GM12878 (cell line): ENCODE results near the gene GIMAP8. TPM values are rescaled to one million over a fixed set of nuclear protein-coding genes. Genes with fewer than 3 reads are reported as not detected.

Experiments
- ATF7 ChIP-seq: fragments of 450-650 bp; IDR thresholded peaks from 2 replicates; pipeline ENCODE4 v1.6.1; 2016; ENCODE audit warnings: low read depth, mild to moderate bottlenecking
- GATAD2B ChIP-seq: fragments of 450-650 bp; conservative IDR thresholded peaks from 2 replicates; pipeline ENCODE4 v1.6.1; 2017; ENCODE audit warnings: low read depth, mild to moderate bottlenecking, moderate library complexity
- HDAC2 ChIP-seq: fragments of 200-600 bp; sonication (generic); IDR thresholded peaks from 2 replicates; pipeline ENCODE4 v1.6.1; 2017
- MTA2 ChIP-seq: fragments of 450-650 bp; IDR thresholded peaks from 2 replicates; pipeline ENCODE4 v1.6.1; 2016; ENCODE audit warnings: low read depth, mild to moderate bottlenecking, moderate library complexity
- polyA plus RNA-seq, 11 experiments: library from polyadenylated mRNA; depleted of rRNA in 4 of 11; unstranded in 6 of 11; stranded (reverse) in 5 of 11; fragments of >200 nt; fragmentation: Nextera tagmentation in 4 of 11; fragmentation: Illumina TruSeq in 1 of 11; extraction: Ambion mirVana in 4 of 11; extraction: Trizol in 1 of 11; gene quantifications; 1 replicate in 1 of 11; 2 replicates in 10 of 11; pipeline versions ENCODE4 v1.2.1 to v1.2.3, GENCODE V29; 2011 to 2016; ENCODE audit warnings: inconsistent platforms in 2 of 11, missing spikeins in 2 of 11, low read depth in 1 of 11
- total RNA-seq, 4 experiments: library from RNA; depleted of rRNA in 3 of 4; stranded (reverse); fragments of >200 nt in 3 of 4; fragmentation: Illumina TruSeq in 1 of 4; extraction: Trizol in 1 of 4; gene quantifications; 2 replicates each; pipeline versions ENCODE4 v1.2.1 to v1.2.3, GENCODE V29; 2013 to 2021
- TF ChIP-seq, protein P1 (sequence below): fragments of 450-650 bp; IDR thresholded peaks from 2 replicates; pipeline ENCODE4 v1.6.1; 2018; ENCODE audit warnings: borderline replicate concordance, mild to moderate bottlenecking; ENCODE audit not compliant: partially characterized antibody
- TF ChIP-seq, protein P2 (sequence below): IDR thresholded peaks from 2 replicates; pipeline ENCODE4 v1.6.1; 2012; ENCODE audit warnings: low read depth, low read length, improper control_type of control experiment

The GIMAP8 gene
- total and polyA plus RNA-seq, 10 of the 15 experiments (the other 5 are each of a cell fraction or from before 2014, with no cell fraction given): 0.66 to 9.7 (median 4.7) TPM

DNA sequence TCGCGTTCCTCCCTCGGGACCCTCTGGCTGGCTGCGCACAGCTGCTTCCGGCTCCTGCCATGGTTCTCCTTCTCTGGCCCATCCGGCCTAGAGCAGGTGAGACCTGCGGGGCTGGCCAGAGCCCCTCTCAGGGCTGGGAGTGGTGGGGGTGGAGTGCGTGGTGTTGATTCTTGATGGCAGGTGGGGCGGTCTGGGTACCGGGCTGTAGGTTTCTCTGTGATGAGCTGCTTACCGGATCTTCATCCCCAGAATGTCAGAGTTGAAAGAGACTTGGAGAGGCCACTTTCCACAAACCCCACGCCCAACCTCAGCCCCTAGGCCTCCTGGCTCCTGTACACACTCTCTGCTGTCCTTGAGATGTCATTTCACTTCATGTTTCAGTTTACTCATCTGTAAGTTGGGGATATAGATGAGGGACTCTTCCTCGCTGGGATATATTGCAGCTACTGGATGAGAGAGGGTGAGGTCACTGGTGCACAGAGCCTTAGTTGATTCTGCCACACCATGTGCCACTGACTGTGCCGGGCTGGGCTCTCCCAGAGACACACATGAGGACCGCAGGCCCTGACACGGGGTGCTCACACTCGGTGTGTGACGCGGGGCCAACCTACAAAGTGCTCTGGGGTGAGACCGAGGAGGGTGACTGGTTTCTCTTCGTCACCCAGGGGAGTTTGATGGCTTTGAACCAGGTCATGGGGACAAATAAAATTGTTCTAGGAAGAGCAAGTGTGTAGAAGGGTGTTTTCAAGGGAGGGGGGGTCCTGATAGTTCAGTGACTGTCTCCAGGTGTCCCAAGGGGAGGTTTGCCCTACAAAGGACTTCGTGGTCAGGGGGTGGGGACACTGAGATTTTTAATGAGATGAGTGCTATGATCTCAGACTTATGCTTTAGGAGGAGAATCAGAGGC lies 41.8 kb upstream of the GIMAP8 start (continued):
- peak; percentile 38; the same call in 1 of the 2 replicates for TF ChIP-seq MTA2
- no peak for TF ChIP-seq HDAC2
- TF ChIP-seq, protein P1, sequence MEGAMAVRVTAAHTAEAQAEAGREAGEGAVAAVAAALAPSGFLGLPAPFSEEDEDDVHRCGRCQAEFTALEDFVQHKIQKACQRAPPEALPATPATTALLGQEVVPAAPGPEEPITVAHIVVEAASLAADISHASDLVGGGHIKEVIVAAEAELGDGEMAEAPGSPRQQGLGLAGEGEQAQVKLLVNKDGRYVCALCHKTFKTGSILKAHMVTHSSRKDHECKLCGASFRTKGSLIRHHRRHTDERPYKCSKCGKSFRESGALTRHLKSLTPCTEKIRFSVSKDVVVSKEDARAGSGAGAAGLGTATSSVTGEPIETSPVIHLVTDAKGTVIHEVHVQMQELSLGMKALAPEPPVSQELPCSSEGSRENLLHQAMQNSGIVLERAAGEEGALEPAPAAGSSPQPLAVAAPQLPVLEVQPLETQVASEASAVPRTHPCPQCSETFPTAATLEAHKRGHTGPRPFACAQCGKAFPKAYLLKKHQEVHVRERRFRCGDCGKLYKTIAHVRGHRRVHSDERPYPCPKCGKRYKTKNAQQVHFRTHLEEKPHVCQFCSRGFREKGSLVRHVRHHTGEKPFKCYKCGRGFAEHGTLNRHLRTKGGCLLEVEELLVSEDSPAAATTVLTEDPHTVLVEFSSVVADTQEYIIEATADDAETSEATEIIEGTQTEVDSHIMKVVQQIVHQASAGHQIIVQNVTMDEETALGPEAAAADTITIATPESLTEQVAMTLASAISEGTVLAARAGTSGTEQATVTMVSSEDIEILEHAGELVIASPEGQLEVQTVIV: no peak
- peak; percentile 65 for TF ChIP-seq ATF7
- no peak for TF ChIP-seq GATAD2B
- TF ChIP-seq, protein P2, sequence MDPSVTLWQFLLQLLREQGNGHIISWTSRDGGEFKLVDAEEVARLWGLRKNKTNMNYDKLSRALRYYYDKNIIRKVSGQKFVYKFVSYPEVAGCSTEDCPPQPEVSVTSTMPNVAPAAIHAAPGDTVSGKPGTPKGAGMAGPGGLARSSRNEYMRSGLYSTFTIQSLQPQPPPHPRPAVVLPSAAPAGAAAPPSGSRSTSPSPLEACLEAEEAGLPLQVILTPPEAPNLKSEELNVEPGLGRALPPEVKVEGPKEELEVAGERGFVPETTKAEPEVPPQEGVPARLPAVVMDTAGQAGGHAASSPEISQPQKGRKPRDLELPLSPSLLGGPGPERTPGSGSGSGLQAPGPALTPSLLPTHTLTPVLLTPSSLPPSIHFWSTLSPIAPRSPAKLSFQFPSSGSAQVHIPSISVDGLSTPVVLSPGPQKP: no peak
